T-helper 22 cell (primary cell): Measurements from ENCODE around the gene LSS.
"Not testable (repeated sequence)": the region's sequence is repeated elsewhere in the genome, so short reads cannot be mapped to it uniquely, and the experiment has no call there.

Experiments
- DNase-seq: peaks from one replicate; pipeline ENCODE4 v3.0.0-alpha.2; 2020; ENCODE audit warnings: low read depth

The LSS gene

GRCh38 chr21:46152927-46153246 lies 75.7 kb downstream of the LSS start:
- DNase-seq = no peak

- no peak for DNase-seq
Observed at GRCh38 chr21:46151989-46152926, 76.3 kb downstream of the LSS start.

- no peak for DNase-seq
Observed at GRCh38 chr21:46151261-46151988, 77.1 kb downstream of the LSS start.

GRCh38 chr21:46150491-46151121 lies 78.0 kb downstream of the LSS start:
- DNase-seq = no peak

GRCh38 chr21:46150073-46150472 lies 78.5 kb downstream of the LSS start:
- no peak for DNase-seq

- DNase-seq = no peak
Observed at GRCh38 chr21:46149205-46149901, 79.2 kb downstream of the LSS start.

GRCh38 chr21:46148106-46148505 lies 80.5 kb downstream of the LSS start:
- DNase-seq = no peak

- DNase-seq = not testable (repeated sequence)
Observed at GRCh38 chr21:46147429-46147828, 81.1 kb downstream of the LSS start.

GRCh38 chr21:46146856-46147255 lies 81.7 kb downstream of the LSS start:
- no peak for DNase-seq

- no peak for DNase-seq
Observed at GRCh38 chr21:46145840-46146691, 82.5 kb downstream of the LSS start.

GRCh38 chr21:46145159-46145839 lies 83.3 kb downstream of the LSS start:
- DNase-seq = no peak

- no peak for DNase-seq
Observed at GRCh38 chr21:46144464-46145070, 84.0 kb downstream of the LSS start.

GRCh38 chr21:46142582-46143473 lies 85.7 kb downstream of the LSS start:
- DNase-seq = no peak

GRCh38 chr21:46141767-46142581 lies 86.6 kb downstream of the LSS start:
- DNase-seq = no peak

GRCh38 chr21:46140352-46141003 lies 88.1 kb downstream of the LSS start:
- DNase-seq = not testable (repeated sequence)

GRCh38 chr21:46139686-46140085 lies 88.9 kb downstream of the LSS start:
- no peak for DNase-seq

GRCh38 chr21:46138383-46138970 lies 90.1 kb downstream of the LSS start:
- DNase-seq = no peak
